GM19328 (cell line): ENCODE results near the gene SRR.

Experiments used
- ATAC-seq: cut with Tn5 transposase; IDR thresholded peaks from one replicate; pipeline ENCODE4 v1.9.1; 2021; ENCODE audit warnings: mild to moderate bottlenecking, moderate library complexity; ENCODE audit not compliant: unreplicated experiment

Gene SRR

DNA sequence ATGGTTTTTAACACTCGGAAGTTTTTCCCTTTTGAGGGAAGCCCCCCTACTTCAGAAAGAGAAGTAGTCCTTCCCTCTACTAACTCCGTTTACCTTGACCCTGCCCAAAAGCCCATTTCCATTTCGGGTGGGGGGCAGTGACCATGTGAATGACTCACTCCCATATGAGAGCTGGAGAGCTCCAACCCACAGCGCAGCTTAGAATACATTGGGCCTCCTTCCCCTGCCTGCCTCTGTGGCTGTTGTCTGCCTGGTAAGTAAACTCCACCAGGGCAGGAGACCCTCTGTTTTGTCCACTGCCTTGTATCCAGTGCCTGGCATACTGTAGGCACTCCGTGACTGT, 34.5 kb downstream of the SRR start:
- no peak for ATAC-seq

DNA sequence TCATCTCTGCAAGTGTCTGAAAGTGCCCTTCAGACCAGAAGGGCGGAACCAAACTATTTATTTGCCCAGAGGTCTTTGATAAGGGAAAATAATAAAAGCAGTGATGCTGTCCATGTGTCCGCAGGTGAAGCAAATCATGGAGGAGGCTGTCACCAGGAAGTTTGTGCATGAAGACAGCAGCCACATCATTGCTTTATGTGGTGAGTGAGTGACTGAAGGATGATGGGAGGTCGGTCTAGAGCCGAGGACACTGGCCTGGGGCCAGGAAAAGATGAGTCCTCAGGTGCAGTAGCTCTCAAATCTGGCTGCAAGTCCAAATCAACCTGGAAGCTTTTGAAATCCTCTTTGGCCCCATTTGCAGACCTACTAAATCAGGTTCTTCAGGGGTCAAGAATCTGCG, 39.7 kb downstream of the SRR start:
- no peak for ATAC-seq

DNA sequence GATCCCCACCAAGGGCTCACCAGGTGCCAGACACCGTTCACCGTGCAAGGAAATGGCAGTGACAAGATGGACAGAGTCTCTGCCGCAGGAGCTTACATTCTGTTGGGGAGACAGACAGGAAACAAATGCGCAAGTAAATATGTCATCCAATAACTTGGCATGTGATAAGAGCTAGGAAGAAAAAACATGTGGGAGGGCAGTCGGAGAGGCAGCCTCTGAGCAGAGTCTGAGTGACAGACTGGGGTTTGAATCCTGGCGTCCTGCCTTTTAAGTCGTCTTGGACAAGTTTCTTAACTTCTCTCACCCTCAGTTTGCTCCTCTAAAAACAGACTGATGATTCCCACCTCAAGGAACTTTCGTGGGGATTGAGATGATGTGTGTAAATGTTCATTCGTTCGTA, 40.8 kb downstream of the SRR start:
- no peak for ATAC-seq

DNA sequence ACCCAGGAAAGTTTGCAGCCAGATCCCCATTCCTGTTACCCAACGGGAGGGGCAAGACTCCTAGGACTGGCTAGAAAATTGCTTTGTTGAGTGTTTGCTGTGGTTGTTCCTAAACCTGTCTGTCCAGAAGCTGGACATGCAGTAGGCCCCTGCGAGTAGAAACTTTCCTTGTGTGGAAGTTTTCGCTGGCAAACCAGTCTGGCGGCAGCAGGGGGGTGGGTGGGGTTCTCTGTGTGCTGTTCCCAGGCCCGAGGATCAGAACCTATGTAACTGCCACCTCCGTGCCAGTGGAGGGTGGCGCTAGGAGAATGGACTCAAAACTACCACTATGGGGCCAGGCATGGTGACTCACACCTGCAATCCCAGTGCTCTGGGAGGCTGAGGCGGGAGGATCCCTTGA, 42.7 kb downstream of the SRR start:
- ATAC-seq, result no peak

DNA sequence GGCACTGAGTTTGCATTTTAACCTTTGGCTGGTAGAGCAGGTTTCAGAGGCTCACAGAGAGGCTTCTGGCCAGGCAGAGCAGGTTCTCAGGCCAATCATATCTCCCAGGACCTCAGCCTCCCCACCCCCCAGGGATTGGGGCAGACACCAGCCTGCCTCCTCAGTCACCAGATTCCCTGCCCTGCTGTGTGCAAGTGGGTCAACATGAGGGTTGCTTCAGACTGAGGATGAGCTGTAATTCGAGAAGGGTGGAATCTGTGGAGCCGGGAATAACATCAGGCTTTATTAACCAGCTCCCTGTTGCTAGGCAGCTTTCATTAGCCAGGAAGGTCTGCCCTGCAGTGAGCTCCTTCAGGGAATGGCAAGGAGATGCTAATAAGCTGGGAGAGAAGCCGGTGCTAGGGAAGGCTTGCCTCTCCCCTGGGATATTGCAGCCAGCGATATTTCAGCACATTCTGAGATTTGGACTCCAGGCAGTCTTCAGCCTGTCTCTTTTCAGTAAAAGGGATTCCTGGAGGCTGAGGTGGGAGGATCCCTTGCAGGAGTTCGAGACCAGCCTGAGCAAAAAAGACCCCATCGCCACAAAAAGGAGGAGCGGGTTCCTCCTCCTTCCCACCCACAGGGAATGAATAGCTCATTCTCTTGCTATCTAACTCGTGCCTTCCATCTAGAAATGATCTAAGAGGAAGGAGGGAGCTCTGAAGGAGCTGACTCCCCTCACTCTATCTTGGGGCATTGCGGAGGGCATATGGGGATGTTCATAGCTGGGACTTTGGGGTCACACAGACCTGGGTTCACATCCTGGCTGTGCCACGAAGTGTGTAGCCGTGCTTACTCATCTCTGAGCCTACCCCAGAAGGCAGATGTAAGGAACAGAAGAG, 44.3 kb downstream of the SRR start:
- no peak for ATAC-seq

DNA sequence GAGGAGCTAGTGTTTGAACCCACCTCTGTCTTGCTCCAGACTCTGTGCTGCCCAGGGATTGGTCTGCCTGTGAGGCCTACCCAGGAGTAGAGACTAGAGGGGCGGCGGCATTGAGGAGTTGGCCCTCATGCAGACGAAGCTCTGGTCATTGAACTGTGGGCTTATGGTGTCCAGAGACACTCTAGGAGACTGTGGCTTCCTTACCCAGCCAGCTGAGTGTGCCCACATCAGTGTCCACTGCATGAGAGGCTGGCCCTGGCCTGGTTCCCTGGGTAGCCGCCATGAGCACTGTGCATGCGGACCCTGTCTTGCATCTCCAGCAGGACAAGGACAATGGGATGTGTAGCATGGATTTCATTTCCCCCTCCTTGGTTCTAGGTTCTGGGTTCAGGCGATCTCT, 47.5 kb downstream of the SRR start:
- ATAC-seq, result no peak

DNA sequence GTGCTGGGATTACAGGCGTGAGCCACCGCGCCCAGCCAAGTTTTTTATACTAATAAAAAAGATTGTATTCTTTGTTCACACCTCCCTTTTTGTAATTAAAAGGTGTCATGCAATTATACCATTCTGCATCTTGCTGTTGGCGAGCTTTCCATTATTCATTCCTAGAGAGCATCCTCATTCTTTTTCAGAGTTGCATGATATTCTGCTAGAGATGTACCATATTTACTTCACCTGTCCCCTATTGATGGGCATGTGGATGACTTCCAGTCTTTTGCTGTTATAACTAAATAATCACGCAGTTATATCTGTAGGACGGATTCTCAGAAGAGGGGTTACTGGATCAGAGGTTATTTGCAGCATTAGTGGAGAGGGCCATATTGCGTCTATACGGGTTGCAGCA, 50.6 kb downstream of the SRR start:
- no peak for ATAC-seq

DNA sequence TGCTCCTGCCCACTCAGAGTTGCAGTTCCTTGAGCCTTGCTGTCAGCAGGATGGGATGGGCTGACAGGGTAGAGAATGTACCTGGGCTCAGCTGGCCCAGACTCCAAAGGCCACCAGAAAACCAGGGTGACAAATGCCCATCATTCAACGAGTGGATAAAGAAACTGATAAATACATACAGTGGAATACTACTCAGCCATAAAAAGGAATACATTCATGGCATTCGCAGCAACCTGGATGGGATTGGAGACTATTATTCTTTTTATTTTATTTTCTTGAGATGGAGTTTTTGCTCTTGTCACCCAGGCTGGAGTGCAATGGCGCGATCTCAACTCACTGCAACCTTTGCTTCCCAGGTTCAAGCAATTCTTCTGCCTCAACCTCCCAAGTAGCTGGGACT, 53.5 kb downstream of the SRR start:
- no peak for ATAC-seq

DNA sequence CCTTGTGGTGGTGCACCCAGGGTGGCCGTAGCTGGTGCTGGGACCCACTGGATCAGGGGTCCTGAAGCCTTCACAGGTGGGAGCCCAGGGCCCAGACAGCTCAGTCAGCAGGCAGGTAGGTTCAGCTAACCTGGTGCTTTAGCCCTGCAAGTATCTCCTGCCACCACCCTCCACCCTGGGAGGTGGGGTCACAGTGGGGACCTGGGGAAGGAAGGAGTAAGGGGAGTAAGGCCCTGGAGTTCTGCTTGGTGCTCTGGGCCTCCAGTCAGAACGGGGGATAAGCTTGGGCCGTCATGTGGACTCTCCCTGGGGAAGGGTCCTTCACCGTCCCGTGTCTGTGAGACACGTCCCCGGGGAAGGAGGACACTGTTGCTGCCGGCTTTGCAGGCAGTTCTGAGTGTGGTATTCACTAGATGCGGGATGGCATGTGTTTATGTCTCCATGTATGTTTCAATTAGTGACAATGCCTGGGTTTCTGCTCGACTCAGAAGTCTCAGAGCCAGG, 54.2 kb downstream of the SRR start:
- ATAC-seq, result no peak

DNA sequence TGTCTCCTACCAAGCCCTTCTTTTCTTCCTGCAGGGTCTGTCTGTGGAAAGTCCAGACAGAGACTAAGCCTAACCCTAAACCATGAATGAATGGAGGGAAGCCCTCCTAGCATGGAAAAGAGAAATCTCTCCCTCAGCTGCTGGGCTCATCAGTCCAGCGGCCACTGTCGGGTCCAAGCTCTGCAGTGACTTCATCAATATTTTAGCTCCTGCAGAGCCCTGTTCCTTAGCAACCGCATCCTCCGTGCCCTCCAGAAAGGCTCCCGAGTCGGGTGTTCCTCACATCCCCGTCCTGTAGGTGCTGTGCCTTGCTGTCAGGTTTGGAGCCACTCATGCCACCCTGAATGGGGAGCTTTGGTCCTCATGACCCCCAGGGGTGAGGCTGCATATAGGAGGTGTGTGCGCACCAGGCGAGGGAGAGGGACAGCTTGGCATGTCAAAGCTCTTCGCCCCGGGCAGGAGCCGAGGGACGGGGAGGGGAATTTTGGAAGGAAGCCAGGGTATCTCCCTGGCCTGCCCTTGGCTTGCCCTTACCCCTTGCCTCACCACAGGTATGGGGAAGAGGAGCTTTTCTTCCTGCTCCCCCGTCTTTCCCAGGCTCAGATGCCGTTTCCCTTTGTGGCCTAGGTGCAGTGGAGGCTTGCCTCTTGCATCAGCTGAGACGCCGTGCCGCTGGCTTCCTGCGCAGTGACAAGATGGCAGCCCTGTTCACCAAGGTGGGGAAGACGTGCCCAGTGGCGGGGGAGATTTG, 57.4 kb downstream of the SRR start:
- ATAC-seq, result no peak

DNA sequence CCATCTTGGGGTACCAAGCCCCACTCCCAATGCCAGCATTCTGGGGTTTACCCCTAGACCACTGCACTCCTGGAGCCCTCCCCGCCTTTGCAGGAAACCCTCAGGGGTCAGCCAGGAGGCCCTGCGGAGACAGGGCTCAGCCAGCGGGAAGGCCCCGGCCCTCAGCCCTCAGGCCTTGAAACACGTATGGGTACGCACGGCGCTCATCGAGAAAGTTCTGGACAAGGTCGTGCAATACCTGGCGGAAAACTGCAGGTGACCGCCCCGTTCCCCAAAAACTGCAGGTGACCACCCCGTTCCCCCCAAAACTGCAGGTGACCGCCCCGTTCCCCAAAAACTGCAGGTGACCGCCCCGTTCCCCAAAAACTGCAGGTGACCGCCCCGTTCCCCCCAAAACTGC, 58.3 kb downstream of the SRR start:
- ATAC-seq, result no peak

DNA sequence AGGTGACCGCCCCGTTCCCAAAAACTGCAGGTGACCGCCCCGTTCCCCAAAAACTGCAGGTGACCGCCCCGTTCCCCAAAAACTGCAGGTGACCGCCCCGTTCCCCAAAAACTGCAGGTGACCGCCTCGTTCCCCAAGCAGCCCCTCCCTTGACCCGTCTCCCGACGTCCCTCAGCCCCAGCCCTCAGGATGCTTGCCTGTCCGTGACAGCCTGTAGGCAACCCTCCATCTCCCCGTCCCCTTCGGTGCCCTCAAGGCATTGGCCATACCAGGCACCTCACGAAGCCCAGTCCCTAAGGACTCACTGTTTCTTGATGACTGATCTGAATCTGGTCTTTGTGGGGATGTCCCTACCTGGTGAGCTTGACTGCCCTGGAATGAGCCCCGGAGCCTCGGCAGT, 58.7 kb downstream of the SRR start:
- ATAC-seq, result no peak

DNA sequence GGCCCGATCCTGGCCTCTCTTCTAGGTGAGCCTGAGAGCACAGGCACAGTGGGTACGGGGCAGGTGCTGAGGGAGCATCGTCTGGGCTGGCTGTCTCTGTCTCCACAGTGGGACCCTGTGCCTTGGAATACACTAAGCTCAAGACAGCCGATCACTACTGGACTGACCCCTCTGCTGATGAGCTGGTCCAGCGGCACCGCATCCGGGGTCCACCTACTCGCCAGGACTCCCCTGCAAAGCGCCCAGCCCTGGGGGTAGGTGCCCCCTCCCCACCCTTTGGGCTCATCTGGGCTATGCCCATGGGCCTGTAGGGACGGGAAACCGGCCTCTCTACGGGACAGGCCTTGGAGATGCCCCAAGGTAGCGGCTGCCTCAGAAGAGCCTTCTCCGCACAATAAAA, 59.1 kb downstream of the SRR start:
- ATAC-seq, result no peak

DNA sequence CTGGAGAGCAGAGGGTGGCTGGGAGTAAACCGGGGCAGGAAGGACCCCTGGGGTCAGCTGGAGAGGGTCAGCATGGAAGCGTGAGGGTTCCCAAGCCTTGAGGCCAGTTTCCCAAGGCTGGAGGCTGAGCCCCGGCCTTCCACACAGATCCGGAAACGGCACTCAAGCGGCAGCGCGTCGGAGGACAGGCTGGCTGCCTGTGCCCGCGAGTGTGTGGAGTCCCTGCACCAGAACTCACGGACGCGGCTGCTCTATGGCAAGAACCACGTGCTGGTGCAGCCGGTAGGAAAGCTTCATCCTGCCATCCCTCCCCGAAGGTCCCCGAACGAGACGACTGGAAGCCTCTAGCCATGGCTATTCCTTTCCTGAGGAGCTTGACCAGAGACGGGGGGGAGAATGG, 59.6 kb downstream of the SRR start:
- no peak for ATAC-seq

DNA sequence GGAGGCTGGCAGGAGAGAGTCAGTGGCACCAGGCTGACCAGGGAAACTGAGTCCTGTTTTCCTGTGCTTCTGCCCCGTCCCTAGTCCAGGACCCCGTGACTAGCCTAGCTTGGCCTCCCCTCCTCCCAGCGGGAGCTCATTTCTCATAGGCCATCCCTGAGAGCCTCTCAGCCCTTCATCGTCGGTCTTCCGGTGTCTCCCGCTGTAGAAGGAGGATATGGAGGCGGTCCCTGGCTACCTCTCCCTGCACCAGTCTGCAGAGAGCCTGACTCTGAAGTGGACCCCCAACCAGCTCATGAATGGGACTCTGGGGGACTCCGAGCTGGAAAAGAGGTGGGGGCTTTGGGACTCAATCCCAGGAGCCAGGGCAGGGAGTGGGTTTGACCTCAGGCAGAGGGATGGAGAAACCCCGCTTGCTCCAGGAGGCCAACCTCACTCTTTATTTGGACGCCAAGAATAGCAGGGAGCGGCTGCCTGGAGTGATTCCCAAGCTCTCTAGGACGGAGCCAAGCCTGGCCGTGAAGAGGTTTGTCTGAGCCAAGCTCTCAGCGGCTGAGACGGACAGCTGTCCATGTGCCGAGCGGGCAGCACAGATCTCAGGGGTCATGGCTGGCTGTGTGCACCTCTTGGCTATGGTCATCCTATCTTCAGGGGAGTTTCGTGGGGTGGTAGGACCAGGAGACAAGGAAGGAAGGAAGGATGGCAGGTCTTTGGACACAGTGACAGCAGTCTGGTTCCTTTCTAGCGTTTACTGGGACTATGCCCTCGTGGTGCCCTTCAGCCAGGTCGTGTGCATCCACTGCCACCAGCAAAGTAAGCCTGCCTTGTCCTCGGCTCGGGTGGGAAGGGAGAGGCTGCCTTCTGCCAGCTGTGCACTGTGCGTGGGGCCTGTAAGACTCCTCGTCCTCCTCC, 60.4 kb downstream of the SRR start:
- ATAC-seq, result no peak

DNA sequence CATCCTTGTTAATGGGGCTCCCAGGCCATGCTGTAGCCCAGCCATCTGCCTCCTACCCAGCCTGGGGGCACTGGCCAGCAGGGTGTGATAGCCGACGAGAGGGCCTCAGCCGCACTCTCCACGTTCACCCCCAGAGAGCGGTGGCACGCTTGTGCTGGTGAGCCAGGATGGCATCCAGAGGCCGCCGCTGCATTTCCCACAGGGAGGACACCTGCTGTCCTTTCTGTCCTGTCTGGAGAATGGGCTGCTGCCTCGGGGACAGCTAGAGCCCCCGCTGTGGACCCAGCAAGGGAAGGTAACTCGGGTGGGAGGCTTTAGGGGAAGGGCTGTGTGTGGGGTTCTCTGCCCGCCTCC, 61.0 kb downstream of the SRR start:
- no peak for ATAC-seq

DNA sequence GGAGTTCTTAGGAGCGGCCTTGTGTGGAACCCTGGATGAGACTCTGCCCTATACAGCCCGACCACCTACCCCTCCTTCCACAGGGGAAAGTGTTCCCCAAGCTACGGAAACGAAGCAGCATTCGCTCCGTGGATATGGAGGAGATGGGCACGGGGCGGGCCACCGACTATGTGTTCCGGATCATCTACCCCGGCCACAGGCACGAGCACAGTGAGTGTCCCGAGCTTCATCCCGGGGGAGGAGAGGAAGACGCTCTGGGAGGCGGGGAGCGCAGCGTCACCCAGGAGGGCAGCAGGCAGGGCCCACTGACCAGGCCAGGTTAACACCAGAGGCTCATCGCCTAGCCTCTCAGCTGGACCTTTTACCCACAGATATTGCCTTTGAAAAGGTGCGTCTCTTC, 61.4 kb downstream of the SRR start:
- ATAC-seq, result no peak

DNA sequence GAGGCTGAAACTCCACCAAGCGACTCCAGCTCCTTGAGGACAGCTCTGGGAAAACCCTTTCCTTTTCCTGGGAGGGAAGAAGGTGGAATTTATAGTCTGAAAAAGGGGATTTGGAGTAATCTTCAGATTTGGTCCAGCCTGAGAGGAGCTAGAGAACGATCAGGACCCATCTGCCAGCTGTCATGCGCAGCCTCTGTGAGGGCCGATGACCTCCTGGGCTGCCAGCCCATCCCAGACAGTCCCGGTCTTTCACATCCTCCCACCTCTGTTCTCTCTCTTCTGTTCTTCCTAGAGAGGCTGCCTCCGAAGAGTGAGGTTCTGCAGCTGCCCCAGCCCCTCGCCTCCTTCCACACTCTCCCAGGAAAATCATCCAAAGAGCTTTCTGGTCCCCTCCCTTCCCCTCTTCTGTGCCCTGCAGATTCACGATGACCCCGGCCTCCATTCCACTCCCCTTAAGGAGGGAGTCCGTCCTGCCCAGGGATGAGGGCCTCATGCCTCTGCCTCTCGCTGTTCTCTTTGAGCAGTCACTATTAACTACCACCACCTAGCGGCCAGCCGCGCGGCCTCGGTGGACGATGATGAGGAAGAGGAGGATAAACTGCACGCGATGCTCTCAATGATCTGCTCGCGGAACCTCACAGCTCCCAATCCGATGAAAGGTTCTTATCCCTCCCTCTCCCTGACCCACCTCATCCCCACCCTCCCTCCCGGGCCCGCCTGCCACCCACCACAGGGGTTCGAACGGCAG, 63.2 kb downstream of the SRR start:
- no peak for ATAC-seq

DNA sequence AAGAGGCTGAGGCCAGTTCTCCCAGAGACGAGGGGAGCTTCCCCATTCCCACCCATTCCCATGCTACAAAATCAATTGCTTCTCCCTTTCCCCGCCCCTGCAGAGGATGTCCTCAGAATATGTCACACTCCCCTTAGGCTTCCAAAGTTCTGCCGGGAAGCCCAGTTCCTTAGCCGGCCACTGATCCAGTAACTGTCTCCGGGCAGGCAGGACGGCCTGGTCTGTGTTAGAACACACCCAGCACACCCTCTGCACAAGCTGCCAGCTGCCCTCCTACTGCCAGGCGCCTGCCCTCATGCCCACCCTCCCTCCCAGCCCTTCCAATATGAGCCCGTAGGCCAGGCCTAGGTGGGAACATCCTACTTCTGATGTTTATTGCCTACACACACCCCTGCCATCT, 64.6 kb downstream of the SRR start:
- no peak for ATAC-seq

DNA sequence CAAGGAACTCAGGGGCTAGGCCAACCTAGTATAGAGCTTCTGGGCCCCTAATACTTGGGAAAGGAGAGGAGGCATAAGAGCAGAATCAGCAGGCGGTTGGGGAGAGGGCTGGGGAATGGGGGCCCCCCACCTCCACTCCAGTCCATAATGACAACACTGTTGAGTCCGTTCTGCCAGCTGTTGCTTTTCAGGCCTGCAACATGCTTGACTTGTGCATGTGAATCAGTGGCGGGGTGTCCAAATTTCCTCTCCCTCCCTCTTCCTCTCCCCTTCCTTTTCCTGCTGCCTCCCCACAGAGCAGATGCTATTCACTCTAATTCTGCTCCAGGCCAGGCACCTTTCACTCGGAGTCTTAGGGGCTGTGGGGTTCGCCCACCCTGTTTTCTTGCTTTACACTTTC, 65.3 kb downstream of the SRR start:
- no peak for ATAC-seq
